ENCODE results near the gene DCDC2B.
"Not testable (repeated sequence)": the region's sequence is repeated elsewhere in the genome, so short reads cannot be mapped to it uniquely, and the experiment has no call there.

The DCDC2B gene

DNA sequence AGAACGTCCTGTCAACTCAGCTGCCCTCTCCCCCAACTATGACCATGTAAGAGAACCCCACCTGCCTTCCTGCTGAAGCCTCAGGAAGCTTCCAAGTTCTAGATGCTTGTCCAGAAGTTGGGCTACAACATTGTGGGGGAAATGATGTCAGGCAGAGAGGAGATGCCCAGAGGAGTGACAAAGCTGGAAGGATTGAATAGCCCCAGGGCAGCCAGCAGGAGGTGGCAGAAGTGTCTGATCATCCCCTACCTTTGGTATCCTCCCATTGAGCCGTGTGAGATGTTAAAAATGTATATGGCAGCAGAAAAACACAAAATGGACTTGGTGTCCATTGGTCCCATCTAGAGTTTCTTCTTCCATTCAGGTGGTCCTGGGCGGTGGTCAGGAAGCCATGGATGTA lies 19.9 kb downstream of the DCDC2B start:
- DNase-seq = no peak

DNA sequence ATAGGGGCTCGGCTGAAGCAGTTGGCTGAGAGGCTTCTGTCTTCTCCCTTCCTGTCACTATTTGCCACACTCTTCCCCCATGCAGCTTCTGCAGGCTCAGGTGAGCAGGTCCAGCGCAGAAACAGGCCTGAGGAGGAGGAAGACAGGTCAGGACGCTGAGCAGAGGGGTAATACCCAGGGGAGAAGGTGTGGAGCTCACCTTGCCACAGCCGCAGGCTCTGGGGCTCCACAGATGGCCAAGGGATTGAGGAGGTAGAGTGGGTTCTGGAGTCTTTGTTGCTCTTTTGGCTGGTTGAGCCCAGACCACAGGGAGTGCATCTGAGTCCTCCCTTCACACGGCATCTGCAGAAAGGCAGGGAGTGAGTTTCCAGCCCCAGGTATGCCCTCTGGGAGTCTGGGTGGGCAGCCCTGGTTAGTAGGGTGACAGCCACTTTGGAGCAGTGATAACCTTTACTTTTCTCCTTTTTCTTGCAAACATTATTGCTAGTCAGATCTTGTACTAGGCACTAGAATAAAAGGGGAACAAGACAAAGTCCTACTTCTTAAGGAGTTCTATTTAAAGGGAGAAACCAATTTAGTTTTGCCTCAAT lies 23.0 kb downstream of the DCDC2B start:
- no peak for DNase-seq

DNA sequence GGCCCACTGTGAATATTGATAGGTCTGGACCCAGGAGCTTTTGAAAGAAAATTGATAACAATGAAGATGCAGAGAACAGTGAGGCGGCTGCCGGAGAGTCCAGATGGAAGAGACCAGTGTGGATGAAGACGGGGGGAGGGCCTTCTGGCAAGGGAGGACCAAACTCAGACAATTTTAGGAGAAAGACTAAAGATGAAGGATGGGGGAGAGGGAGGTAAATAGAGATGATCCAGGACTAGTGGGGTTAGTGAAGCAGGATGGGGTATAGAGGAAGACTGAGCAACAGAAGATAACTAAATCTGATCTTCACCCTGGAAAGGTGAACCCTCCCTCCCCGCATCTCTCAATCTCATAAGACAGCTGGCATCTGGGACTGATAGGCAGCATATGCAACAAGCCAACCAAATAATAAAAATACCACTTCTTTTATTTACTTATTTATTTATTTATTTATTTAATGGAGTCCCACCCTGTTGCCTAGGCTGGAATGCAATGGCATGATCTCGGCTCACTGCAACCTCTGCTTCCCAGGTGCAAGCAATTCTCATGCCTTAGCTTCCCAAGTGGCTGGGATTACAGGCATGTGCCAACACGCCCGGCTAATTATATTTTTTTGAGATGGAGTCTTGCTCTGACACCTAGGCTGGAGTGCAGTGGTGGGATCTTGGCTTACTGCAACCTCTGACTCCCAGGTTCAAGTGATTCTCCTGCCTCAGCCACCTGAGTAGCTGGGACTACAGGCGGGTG lies 23.8 kb downstream of the DCDC2B start:
- DNase-seq = no peak

DNA sequence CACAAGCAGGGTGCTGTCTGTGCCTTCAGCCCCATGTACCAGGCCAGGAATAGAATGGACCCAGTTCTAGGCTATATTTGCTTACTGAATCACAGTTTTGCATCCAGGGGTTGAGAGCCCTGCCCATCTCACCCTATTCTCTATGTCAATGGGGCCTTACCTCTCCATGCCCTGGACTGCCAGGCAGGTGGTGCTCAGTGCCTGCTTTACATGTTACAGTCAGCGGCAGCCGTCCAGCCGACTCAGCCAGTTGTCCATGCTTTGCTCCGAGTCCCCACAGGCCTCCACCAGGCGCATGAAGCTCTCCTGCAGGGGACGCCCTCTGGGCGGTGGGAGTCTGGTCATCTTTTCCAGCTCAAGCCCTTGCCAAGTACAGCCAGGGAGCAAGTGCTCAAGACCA lies 25.9 kb downstream of the DCDC2B start:
- no peak for DNase-seq

DNA sequence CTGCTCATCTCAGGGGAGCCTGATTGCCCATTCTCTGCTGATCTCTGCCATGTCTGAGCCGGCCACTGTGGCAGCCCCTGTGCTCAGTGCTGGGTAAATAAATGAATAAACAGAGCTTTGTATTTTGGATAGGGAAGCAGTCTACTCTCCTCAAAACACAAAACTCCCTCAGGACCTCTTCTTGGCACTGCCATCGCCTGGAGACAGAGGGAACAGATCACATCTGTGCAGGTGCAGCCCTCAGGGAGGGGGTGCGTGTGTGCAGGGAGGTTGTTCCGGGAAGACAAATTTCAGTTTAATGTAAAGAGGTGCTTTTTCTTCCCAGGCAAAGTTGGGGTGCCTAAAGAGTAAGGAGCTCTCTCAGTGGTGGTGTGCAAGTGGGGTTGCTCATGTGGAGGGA lies 30.4 kb downstream of the DCDC2B start:
- DNase-seq = no peak

DNA sequence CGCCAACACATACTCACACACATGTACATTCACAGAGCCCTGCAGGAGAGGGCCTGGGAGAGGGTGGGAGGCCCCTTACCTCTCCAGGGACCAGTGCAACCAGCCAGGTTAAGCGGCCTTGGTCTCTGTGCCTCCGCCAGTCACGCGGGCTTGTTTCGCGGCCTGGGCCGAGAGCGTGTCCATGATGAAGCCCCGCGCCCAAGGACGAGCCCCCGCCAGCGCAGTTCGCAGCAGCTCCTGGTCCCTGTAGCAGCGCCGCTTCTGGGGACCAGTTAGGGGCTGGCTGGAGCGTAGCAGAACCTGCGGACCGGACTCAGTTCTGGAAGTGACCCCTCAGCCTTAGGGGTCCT lies 30.9 kb downstream of the DCDC2B start:
- no peak for DNase-seq

DNA sequence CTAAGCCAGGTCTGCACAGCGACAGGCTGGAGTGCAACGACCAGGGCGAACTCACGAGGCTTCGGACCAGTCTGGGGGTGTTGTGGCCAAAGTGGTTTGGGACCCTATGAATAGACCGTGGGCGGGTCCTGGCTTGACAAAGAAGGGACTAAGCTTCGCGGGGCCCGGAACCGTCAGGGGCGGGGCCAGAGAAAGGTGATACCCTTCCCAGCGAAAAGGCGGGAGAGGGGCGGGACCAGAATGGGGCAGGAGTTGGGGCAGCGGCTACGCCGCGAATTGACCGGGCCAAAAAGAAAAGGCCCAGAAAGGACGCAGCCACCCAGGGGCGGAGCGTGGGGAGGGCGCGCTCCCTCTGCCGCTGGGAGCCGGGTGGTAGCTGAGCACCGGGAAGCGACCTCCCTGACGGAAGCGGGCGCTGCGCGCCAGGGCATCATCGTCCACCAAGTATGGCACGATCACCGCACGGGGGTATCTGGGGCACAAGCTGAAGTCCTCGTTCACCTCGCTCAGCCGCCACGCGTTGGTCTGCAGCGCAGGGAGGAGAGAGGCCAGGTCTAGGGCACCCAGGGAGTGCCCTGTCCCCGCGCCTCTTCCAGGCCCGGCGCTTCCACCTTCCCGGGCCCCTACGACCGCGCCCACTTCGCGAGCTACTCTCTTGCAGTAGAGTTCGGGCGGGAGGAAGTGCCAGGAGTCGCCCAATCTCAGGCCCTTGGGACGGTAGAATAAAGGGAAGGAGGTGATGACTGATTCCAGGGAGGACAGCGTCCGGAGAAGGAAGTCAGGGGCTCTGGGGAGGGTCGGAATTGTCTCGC lies 31.5 kb downstream of the DCDC2B start:
- peak; percentile 57 for DNase-seq

DNA sequence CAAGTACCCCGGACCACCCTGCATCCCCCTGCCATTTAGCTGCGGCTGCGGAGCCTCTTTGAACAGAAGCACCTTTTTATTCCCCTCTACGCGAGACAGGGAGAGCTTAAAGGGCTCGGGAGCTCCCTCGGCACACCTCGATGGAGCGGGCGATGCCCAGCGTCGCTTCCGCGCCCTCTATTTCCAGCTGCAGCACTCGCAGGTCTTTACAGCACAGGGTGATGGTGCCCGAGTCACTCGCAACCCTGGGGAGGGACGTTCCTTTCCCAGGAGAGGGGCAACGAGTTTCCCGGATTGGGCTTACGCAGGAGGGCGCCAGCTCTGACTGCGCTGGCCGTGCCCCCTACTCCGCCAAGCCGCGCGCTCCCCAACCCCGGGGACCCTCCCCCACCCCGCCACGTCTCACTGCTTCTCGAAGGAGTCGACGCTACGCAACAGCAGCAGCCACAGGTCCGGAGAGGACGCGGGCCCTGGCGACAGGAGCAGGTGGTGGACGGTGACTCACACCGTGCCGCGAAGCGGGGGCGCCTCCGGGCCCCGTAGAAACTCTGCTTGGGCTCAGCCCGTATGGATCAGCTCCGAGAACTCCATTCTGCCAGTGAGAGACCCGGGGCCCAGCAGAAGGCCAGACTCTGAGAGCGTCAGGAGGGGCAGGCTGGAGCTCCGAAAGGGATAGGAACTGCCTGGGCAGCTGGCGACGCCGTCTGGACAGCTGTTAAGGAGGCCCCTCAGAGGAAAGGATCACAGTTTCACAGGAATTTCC lies 32.3 kb downstream of the DCDC2B start:
- DNase-seq = no peak

DNA sequence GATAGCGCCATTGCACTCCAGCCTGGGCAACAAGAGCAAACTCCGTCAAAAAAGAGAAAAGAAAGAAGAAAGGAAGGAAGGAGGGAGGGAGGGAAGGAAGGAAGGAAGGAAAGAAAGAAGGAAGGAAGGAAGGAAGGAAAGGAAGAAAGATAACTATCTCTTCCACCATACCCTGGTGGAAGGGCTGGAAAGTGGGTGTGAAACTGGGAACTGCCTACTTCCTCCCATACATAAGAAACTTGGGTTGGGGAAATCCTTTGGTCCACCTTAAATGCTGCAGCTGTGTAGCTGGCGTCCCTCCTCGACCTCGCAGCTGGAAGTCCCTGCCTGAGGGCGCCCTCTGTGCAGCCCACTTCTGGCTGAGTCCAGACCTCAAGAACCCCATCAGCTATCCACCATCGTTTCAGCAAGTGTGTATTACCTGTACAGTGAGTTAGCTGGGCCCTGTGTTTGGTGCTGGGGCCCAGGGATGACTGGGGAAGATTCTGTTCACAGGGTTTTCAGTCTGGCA lies 33.5 kb downstream of the DCDC2B start:
- peak; percentile 52 for DNase-seq

DNA sequence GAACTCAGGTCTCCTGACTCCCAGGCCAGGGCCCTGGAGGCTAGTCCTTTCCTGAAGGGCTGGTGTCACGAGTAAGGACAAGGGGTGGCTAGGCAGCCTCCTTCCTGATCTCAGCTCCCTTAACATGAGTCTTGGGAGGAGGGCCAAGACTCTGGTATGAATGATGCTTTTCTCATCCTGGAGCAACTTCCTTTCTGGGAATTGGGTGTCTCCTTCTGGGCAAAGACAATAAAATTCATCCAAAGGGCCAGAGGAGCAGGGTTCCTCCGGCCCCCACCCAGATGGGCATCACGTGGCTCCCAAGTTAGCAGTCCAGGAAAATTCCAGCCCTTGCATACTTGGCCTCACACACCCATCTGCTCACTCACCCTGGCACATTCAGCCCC lies 38.0 kb downstream of the DCDC2B start, which contains the start of gene FAM167B:
FAM167B (plus strand) TSS at position 335 of the 386 bp plus-strand sequence. CDS start 200 bp downstream, outside the sequence.
- no peak for DNase-seq

DNA sequence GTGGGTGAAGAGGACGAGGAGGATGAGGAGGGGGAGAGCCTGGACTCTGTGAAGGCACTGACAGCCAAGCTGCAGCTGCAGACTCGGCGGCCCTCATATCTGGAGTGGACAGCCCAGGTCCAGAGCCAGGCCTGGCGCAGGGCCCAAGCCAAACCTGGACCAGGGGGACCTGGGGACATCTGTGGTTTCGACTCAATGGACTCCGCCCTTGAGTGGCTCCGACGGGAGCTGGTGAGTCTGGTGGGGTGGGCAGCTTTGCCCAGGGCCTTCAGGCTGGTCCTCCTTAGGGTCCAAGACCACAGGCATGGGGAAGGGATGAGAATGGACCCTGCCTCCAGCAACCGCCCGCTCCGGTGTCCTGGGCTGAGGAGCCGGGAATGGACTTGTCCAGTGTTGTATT lies 38.6 kb downstream of the DCDC2B start:
- DNase-seq = no peak

DNA sequence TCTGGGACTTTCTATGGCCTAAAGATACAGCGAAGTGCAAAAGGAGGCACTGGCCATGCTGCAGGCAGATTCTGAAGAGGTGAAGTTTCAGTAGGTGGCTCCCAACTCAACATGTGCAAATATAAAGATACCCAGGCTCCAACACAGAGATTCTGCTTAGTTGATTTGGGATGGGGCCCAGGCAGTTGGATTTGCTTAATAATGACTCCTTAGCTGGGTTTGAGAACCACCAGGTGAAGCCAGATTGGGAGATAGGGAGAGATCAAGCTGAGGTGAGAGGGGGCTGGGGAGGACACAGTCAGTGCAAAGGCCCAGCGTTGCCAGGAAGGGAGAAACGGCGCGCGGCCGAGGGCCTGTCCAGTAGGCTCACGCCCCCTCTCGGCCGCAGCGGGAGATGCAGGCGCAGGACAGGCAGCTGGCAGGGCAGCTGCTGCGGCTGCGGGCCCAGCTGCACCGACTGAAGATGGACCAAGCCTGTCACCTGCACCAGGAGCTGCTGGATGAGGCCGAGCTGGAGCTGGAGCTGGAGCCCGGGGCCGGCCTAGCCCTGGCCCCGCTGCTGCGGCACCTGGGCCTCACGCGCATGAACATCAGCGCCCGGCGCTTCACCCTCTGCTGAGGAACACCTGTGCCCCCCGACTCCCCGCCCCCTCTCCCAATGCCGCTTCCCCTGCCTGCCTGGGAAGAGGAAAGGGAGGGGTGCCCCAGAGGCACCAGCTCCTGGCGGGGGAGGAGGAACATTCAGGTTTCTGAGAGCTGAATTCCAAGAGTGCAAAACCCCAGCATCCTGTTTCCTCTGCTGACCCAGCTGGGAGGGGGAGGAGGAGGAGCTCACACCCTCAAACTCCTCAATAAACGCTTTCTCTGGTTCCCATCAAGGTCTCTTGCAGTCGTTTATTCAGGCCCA lies 39.3 kb downstream of the DCDC2B start:
- DNase-seq = peak; percentile 78

DNA sequence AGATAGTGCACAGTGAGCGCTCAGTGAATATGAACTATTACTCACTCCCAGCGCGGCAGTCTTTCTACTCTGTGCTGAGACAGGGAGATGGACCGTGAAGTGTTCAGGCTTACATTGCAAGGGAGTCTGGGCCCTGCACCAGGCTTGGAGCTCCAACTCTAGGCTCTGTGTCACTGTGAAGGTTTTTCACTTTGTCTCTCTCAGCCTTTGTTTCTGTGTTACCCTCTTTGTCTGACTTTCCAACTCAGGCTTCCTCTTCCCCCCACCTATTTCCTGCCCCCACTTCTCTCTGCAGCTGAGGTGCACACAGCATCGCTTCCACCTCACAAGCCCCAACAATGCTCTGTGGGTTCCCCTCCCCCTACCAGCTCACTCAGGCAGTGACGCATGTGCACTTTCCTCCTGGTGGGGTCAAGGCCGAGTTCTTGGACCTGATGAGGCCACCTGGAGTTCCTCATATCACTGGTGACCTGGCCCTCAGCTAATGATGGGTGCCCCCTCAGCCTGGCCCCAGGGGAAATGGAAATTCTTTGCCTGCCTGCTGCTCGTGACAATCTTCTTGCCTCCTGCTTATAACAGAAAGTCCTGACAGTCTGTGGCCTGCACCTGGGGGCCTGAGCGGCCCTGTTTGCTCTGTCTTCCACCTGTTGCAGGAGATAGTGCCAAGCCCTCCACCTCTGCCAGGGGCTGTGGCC lies 41.1 kb downstream of the DCDC2B start:
- DNase-seq = no peak

DNA sequence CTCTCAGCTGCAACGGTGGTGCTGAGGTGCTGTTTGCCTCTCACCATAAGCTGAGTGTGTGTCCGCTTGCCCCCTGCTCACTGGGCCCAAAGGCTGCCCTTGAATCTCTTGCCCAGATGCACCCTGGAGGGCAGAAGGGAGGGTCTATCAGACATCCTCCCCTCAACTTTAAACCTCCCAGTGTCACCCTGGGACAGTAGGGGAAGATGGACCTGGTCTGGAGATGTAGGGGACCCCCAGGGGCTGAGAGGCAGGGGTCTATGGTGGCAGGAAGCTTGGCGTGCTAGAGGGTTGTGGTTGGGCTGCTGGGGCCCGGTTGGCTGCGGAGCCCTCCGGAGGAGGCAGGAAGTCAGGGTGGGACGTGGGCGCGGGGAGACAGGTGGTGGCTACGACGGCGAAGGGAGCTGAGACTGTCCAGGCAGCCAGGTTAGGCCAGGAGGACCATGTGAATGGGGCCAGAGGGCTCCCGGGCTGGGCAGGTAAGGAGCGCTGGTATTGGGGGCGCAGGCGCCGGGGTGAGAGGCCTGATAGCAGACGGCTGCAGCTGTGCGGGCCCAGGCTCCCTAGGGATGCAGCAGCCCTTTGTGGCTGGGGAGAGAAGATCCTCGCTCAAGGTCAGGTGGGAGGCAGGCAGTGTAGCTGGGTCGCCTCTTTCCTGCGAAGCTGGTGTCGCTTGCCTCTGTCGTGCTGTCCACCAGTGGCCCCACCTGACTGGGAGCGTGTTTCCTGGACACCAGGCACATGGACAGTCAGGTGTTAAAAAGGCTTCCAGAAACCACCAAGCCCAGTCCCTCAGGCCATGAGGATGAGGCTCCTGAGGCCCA lies 42.2 kb downstream of the DCDC2B start, which contains the start of gene LCK:
LCK (plus strand) TSS at position 373 of the 824 bp plus-strand sequence. CDS start 23,065 bp downstream, outside the sequence.
- DNase-seq = no peak

DNA sequence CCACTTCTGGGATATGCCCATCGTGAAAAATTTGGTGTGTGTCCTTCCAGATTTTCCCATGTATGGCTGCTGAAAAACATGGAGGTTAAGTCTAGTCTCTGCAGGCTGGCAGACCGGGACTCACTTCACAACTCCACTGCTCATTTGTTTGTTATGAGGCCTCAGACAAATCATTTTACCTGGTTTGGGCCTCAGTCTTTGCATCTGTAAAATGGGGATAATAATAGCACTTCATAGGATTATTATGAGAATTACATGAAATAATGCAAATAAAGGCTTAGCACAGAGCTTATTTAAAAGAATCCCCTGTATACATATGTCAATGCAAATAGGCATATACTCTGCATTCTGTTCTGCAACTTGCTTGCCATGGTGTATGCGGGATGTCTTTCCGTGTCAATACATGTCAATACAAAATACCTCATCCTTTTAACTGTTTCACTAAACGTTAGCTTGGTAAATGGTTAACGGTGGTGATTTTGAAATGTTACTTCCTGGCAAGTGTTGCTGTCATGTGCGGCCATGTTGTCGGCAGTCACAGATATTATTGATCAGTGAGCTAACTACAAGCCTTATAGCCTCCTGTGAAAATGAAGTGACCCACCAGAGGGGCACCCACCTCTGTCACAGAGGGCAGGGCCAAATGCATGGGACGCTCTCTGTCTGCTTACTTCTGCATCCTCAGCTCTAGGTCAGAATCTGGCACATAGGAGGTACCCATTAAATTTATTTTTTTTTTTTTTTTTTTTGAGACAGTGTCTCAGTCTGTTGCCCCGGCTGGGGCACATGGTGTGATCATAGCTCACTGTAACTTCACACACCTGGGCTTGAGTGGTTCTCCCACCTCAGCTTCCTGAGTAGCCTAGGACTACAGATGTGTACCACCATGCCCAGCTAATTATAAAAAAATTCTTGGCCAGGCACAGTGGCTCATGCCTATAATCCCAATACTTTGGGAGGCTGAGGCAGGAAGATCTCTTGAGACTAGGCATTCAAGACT lies 46.5 kb downstream of the DCDC2B start:
- DNase-seq = no peak

DNA sequence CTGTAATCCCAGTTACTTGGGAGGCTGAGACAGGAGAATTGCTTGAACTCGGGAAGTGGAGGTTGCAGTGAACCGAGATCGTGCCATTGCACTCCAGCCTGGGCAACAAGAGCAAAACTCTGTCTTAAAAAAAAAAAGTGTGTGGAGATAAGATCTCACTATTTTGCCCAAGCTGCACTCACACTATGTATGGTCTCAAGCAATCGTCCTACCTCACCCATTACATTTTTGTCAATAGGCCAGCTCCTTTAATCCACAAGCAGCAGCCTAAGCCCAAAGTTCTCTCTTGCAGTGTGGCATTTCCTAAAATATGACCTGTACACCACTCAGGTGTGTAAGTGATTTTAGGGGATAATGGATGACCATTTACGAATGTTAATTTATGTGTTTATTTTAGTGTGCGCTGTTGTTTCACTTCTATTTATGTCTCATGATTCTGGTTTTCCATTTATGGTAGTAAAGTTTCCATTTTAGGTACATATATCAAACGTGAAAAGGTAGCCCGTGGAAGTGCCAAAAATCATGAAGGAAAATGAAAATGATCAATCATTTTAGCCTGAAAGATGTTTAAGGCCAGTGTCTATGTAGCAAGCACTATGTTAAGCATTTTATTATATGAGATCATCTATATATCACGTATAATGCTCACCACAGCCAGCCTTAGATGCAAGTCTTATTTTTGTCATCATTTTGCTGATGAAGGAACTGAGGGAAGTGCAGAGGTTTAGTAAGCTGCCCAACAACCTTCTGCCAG lies 47.8 kb downstream of the DCDC2B start:
- no peak for DNase-seq

DNA sequence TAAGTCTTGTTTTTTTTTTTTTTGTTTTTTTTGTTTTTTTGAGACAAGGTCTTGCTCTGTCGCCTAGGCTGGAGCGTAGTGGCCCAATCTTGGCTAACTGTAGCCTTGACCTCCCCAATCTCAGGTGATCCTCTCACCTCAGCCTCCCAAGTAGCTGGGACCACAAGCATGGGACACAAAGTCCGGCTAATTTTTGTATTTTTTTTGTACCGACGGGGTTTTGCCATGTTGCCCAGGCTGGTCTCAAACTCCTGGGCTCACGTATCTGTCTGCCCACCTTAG lies 48.3 kb downstream of the DCDC2B start:
- DNase-seq = no peak

DNA sequence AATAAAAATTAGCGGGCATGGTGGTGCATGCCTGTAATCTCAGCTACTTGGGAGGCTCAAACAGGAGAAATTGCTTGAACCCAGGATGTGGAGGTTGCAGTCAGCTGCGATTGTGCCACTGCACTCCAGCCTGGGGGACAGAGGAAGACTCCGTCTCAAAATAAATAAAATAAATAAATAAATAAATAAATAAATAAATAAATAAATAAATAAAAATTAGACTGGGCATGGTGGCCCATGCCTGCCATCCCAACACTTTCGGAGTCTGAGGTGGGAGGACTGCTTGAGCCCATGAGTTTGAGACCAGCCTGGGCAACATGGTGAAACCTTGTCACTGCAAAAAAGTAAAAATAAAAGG lies 54.3 kb downstream of the DCDC2B start:
- DNase-seq = not testable (repeated sequence)

Measured in inflammatory macrophage treated with lipopolysaccharide for 4 hours (primary cell).